ENCODE data around the gene DIDO1. TPM values are rescaled to one million over a fixed set of nuclear protein-coding genes. Genes with fewer than 3 reads are reported as not detected.

DIDO1 gene
- total and polyA plus RNA-seq, 2 of the 13 experiments (the other 11 are each of a cell fraction or from before 2014, with no cell fraction given): 75.0 to 75.1 TPM

DNA sequence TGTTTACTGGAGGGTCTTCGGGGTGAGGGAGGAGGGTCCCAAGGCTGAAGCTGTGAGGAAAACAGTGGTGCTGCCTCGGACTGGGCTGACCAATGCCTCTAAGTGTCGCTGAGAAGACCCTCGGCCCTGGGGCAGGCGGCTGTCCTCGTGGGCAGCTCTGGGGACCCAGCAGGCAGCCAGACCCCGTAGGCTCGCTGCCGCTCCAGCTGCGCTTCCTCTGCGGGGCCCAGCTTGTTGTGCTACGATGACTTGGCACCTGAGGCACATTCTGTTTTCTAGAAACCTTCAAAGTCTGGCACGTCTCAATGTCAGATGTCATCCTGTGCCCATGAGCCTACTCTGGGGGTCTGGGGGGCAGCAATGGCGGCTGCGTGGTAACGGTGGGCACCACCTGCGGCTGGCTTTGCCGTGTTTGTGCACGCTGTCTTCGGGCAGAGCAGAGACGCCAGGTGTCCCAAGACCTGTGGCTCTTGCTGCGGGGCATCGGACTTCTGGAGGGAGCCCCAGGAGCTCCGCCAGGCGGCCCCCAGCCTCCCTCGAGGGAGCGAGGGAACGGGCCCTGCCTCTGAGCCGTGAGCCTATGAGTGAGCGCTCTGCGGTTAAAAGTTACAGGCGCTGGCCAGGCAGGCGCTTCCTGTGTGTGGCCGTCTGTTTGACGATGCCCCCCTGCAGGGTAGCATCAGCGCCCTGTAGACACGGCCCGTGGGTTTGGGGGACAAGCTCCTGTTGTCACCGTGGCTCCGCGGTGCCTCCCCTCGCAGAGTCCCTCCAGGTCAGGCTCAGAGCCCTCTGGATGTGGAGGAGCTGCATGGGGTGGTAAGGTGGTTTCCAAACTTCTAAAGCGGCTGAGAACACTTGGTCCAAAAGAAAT lies 33.0 kb upstream of the DIDO1 start (continued):
- TF ChIP-seq ELK4 (CRISPR knock-in tag; IDR thresholded peaks at IDR 0.05; ENCODE audit: borderline replicate concordance) (0 out of 2 replicates have a peak, but pooled peaks have one; percentile 11), POLR2G (IDR thresholded peaks at IDR 0.05; ENCODE audit: low read depth, low read length) (0 out of 2 replicates have a peak, but pooled peaks have one; percentile 32), NONO (IDR thresholded peaks at IDR 0.05) (no peak), NONO (CRISPR knock-in tag; conservative IDR thresholded peaks at IDR 0.05) (peak; percentile 46; the same call in 1 of the 2 replicates), MTA1 (CRISPR knock-in tag; IDR thresholded peaks at IDR 0.05; ENCODE audit: borderline replicate concordance) (0 out of 2 replicates have a peak, but pooled peaks have one; percentile 5), XBP1 (CRISPR knock-in tag; IDR thresholded peaks at IDR 0.05) (no peak), ZBTB2 (CRISPR knock-in tag; IDR thresholded peaks at IDR 0.05; ENCODE audit: low read depth) (no peak), AGO2 (optimal IDR thresholded peaks at IDR 0.05; ENCODE audit: low read depth, low read length) (peak; percentile 89), SMAD9 (CRISPR knock-in tag; IDR thresholded peaks at IDR 0.05) (no peak), POLR2A (IDR thresholded peaks at IDR 0.05; ENCODE audit: insufficient read depth in 1 of 2, low read depth in 2 of 2, low read length in 2 of 2) (peak in 1 of 2 experiments; percentile 11; a peak in 1 of 4 replicates), HOXA3 (CRISPR knock-in tag; IDR thresholded peaks at IDR 0.05) (0 out of 2 replicates have a peak, but pooled peaks have one; percentile 32), RAD51 (IDR thresholded peaks at IDR 0.05; ENCODE audit: borderline replicate concordance) (no peak), FOXP1 (IDR thresholded peaks at IDR 0.05) (no peak), FOXP1 (CRISPR knock-in tag; IDR thresholded peaks at IDR 0.05) (no peak), RBM22 (optimal IDR thresholded peaks at IDR 0.05; ENCODE audit: low read length) (peak; percentile 72), HNRNPLL (IDR thresholded peaks at IDR 0.05; ENCODE audit: low read depth, low read length, poor library complexity, severe bottlenecking) (peak; percentile 32)
- TF ChIP-seq, protein P1, sequence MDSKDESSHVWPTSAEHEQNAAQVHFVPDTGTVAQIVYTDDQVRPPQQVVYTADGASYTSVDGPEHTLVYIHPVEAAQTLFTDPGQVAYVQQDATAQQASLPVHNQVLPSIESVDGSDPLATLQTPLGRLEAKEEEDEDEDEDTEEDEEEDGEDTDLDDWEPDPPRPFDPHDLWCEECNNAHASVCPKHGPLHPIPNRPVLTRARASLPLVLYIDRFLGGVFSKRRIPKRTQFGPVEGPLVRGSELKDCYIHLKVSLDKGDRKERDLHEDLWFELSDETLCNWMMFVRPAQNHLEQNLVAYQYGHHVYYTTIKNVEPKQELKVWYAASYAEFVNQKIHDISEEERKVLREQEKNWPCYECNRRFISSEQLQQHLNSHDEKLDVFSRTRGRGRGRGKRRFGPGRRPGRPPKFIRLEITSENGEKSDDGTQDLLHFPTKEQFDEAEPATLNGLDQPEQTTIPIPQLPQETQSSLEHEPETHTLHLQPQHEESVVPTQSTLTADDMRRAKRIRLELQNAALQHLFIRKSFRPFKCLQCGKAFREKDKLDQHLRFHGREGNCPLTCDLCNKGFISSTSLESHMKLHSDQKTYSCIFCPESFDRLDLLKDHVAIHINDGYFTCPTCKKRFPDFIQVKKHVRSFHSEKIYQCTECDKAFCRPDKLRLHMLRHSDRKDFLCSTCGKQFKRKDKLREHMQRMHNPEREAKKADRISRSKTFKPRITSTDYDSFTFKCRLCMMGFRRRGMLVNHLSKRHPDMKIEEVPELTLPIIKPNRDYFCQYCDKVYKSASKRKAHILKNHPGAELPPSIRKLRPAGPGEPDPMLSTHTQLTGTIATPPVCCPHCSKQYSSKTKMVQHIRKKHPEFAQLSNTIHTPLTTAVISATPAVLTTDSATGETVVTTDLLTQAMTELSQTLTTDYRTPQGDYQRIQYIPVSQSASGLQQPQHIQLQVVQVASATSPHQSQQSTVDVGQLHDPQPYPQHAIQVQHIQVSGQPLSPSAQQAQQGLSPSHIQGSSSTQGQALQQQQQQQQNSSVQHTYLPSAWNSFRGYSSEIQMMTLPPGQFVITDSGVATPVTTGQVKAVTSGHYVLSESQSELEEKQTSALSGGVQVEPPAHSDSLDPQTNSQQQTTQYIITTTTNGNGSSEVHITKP (CRISPR knock-in tag; IDR thresholded peaks at IDR 0.05; ENCODE audit: low read depth): no peak
- TF ChIP-seq, protein P2, sequence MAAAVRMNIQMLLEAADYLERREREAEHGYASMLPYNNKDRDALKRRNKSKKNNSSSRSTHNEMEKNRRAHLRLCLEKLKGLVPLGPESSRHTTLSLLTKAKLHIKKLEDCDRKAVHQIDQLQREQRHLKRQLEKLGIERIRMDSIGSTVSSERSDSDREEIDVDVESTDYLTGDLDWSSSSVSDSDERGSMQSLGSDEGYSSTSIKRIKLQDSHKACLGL (CRISPR knock-in tag; IDR thresholded peaks at IDR 0.05): 0 out of 2 replicates have a peak, but pooled peaks have one; percentile 0

Measured in HepG2 (cell line).